Measurements from ENCODE around the gene TMEM94. TPM values are rescaled to one million over a fixed set of nuclear protein-coding genes. Genes with fewer than 3 reads are reported as not detected.

The TMEM94 gene
- total and polyA plus RNA-seq, 9 of the 15 experiments (the other 6 are each of a cell fraction or from before 2014, with no cell fraction given) = 0.35 to 48.1 (median 14.4) TPM

- no peak overlapping the region for H2AFZ ChIP-seq (ENCODE audit: low read depth, low read length)
Measured at GRCh38 chr17:75490953-75491649, 34.7 kb downstream of the TMEM94 start.

More at GRCh38 chr17:75490953-75491649, 34.7 kb downstream of the TMEM94 start:
- H3K36me3 ChIP-seq (ENCODE audit: control insufficient read depth, insufficient read depth, low read length) = peaks cover 28% of the 10 kb centered on the region; the same call in 1 of the 3 replicates
- no peak overlapping the region for H3K4me2 ChIP-seq (ENCODE audit: insufficient read depth, low read length)
- no peak for DNase-seq (ENCODE audit: extremely low read depth in 1 of 4, low spot score in 3 of 4)
- ATAC-seq = no peak
- peaks cover 10% of the 10 kb centered on the region; the same call in 1 of the 2 replicates for H4K20me1 ChIP-seq (replicated peaks; ENCODE audit: control insufficient read depth, insufficient read depth, low read length)
- FAIRE-seq = no peak
- H3K9me1 ChIP-seq (ENCODE audit: control insufficient read depth, insufficient read depth, low read length) = no peaks in the 10 kb centered on the region
- in situ Hi-C loops (cut with MboI) (no loop called here), intact Hi-C loops (cut with micrococcal nuclease) (no loop called here)
- no peak overlapping the region for H3K27ac ChIP-seq (ENCODE audit: extremely low read depth, low read depth, low read length)
- 0 out of 3 replicates have a peak, but pooled peaks cover 2% of the 10 kb centered on the region for H3K79me2 ChIP-seq (ENCODE audit: control insufficient read depth, insufficient read depth, low read length)
- WGBS (ENCODE audit: insufficient coverage, low coverage, missing lambda C conversion rate) = 79% methylated on average over 18 of the region's 19 CpGs
- no peak for TF ChIP-seq CBFA2T2 (conservative IDR thresholded peaks at IDR 0.05)
- no peak for TF ChIP-seq THAP12 (CRISPR knock-in tag; IDR thresholded peaks at IDR 0.05)
- no peaks in the 10 kb centered on the region for H3K27me3 ChIP-seq (ENCODE audit: control insufficient read depth in 2 of 2, insufficient read depth in 2 of 2, low read length in 2 of 2)
- no peaks in the 10 kb centered on the region for H3K9me3 ChIP-seq (replicated peaks; ENCODE audit: control insufficient read depth, insufficient read depth, low read depth, low read length)
- ChIA-PET CTCF (ENCODE audit: low intra/inter-chr PET ratio) (no interaction called here), POLR2A (no interaction called here)
- H3K4me3 ChIP-seq = no peak overlapping the region
- peaks cover 11 to 29% of the 10 kb centered on the region in 2 experiments; a peak in 4 of 5 replicates for H3K4me1 ChIP-seq (replicated peaks in 1 of 2; ENCODE audit: control insufficient read depth in 2 of 2, insufficient read depth in 2 of 2, low read length in 2 of 2)
- no peak overlapping the region for H3K9ac ChIP-seq (ENCODE audit: insufficient read depth in 1 of 2, low read depth in 2 of 2, low read length in 2 of 2)
- BruUV-seq (replicated peaks) = no TSS peak
